Calu3 (cell line): Measurements from ENCODE around the gene TOGARAM2. TPM values are rescaled to one million over a fixed set of nuclear protein-coding genes. Genes with fewer than 3 reads are reported as not detected.
"Not testable (repeated sequence)": the region's sequence is repeated elsewhere in the genome, so short reads cannot be mapped to it uniquely, and the experiment has no call there.

Experiments
- BruUV-seq: library from RNA; stranded (reverse); fragments of 400-500 nt; replicated peaks from 2 replicates; lab custom pipeline; 2021; lab: Mats Ljungman, UMichigan
- CTCF ChIA-PET: fragments of 300-600 bp; sonication (Branson Sonifier 250); formaldehyde crosslinking; loops from one replicate; lab custom pipeline; 2022; ENCODE audit warnings: antibody characterized with exemption; lab: Charles Lee
- DNase-seq: peaks from one replicate; pipeline ENCODE4 v3.0.0; 2022
- H3K27ac Mint-ChIP-seq: one replicate; pipeline ENCODE4 v1.8.0; 2022; ENCODE audit warnings: mixed read lengths; ENCODE audit not compliant: unreplicated experiment
- H3K27me3 Mint-ChIP-seq: one replicate; pipeline ENCODE4 v1.8.0; 2022; ENCODE audit warnings: mixed read lengths; ENCODE audit not compliant: unreplicated experiment
- H3K36me3 Mint-ChIP-seq: one replicate; pipeline ENCODE4 v1.8.0; 2022; ENCODE audit warnings: mild to moderate bottlenecking, moderate library complexity, mixed read lengths; ENCODE audit not compliant: insufficient read depth, unreplicated experiment
- H3K4me1 Mint-ChIP-seq: one replicate; pipeline ENCODE4 v1.8.0; 2022; ENCODE audit warnings: mild to moderate bottlenecking, low read depth, mixed read lengths; ENCODE audit not compliant: unreplicated experiment
- H3K4me3 Mint-ChIP-seq: one replicate; pipeline ENCODE4 v1.8.0; 2022; ENCODE audit warnings: mild to moderate bottlenecking, low read depth, moderate library complexity, mixed read lengths; ENCODE audit not compliant: unreplicated experiment
- H3K9me3 Mint-ChIP-seq: one replicate; pipeline ENCODE4 v1.8.0; 2022; ENCODE audit warnings: low read depth, mixed read lengths; ENCODE audit not compliant: unreplicated experiment
- intact Hi-C: fragments of 100-400 bp; cut with micrococcal nuclease; formaldehyde crosslinking; loops from one replicate; pipeline ENCODE4 v1.10.0; 2022; ENCODE audit not compliant: unreplicated experiment
- total RNA-seq: library from RNA; stranded (reverse); gene quantifications from 2 replicates; pipeline ENCODE4 v1.2.3, GENCODE V29; 2022
- TF ChIP-seq, protein P1 (sequence below): fragments of 200-600 bp; IDR thresholded peaks from one replicate; pipeline ENCODE4 v1.8.0; 2022; ENCODE audit warnings: antibody characterized with exemption; ENCODE audit not compliant: unreplicated experiment

Gene TOGARAM2
- total RNA-seq, 1 experiment from 2014 or later: 0.85 TPM

DNA sequence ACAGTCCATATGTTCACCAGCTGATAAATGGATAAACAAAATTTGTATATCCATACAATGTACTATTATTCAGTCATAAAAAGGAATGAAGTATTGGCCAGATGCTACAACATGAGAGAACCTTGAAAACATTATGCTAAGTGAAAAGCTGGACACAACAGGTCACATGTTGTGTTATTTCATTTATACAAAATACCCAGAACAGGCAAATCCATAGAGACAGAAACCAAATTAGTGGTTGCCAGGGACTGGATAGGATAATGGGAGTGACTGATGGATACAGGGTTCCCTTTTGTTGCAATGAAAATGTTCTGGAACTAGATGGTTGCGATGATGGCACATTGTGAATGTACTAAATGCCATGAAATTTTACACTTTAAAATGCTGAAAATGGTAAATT lies 103.5 kb downstream of the TOGARAM2 start:
- Mint-ChIP-seq H3K4me3 (no peak overlapping the region), H3K27ac (no peak overlapping the region), H3K36me3 (no peaks in the 10 kb centered on the region), H3K27me3 (no peaks in the 10 kb centered on the region), H3K4me1 (peaks cover 11% of the 10 kb centered on the region), H3K9me3 (no peaks in the 10 kb centered on the region)
- CTCF ChIA-PET: no interaction called here
- intact Hi-C loops: no loop called here
- TF ChIP-seq, protein P1, sequence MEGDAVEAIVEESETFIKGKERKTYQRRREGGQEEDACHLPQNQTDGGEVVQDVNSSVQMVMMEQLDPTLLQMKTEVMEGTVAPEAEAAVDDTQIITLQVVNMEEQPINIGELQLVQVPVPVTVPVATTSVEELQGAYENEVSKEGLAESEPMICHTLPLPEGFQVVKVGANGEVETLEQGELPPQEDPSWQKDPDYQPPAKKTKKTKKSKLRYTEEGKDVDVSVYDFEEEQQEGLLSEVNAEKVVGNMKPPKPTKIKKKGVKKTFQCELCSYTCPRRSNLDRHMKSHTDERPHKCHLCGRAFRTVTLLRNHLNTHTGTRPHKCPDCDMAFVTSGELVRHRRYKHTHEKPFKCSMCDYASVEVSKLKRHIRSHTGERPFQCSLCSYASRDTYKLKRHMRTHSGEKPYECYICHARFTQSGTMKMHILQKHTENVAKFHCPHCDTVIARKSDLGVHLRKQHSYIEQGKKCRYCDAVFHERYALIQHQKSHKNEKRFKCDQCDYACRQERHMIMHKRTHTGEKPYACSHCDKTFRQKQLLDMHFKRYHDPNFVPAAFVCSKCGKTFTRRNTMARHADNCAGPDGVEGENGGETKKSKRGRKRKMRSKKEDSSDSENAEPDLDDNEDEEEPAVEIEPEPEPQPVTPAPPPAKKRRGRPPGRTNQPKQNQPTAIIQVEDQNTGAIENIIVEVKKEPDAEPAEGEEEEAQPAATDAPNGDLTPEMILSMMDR: no peak
- DNase-seq: no peak
- BruUV-seq: no TSS peak

DNA sequence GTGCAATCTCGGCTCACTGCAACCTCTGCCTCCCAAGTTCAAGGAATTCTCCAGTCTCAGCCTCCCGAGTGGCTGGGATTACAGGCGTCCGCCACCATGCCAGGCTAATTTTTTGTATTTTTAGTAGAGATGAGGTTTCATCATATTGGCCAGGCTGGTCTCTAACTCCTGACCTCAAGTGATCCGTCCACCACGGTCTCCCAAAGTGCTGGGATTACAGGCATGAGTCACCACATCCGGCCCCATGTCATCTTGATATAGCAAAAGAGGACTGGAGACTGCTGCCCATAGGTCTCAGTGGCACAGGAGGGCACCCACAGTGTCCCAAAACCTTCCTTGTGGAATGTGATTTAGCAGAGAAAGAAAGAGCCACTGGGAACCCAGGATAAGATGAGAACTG lies 109.2 kb downstream of the TOGARAM2 start:
- H3K27me3 Mint-ChIP-seq, H3K9me3 Mint-ChIP-seq, H3K36me3 Mint-ChIP-seq, BruUV-seq, intact Hi-C loops, H3K27ac Mint-ChIP-seq, H3K4me3 Mint-ChIP-seq, DNase-seq: not testable (repeated sequence)
- CTCF ChIA-PET: interaction anchor here (1.6 kb wide), 1 partner anchor 15 kb away, joined by 4 read pairs; no protein-coding TSS in a partner anchor
- peaks cover 11% of the 10 kb centered on the region for H3K4me1 Mint-ChIP-seq

DNA sequence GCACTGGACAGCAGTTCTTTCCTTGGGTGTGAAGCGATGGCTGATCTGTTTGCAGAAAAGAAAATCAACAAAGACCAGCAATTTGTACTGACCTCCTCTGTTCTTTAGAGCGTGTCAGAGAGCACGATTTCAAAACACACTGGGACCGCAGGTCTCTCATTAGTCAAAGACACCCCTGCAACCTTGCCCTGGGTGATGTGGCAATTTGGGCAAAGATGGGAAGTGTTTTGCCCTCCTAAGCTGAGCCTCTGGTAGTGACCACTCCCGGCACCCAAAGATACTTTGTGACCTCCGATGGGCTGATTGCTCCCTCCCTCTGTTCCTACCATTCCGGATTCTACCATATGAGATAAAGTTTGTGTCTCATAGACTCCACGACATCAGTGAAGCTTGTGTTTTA lies 115.9 kb downstream of the TOGARAM2 start:
- no peak overlapping the region for H3K27ac Mint-ChIP-seq
- no peak overlapping the region for H3K4me3 Mint-ChIP-seq
- intact Hi-C loops: no loop called here
- H3K36me3 Mint-ChIP-seq: no peaks in the 10 kb centered on the region
- TF ChIP-seq, protein P1: no peak
- peaks cover 7% of the 10 kb centered on the region for H3K4me1 Mint-ChIP-seq
- no peaks in the 10 kb centered on the region for H3K27me3 Mint-ChIP-seq
- no peak for DNase-seq
- CTCF ChIA-PET: no interaction called here
- peaks cover 4% of the 10 kb centered on the region for H3K9me3 Mint-ChIP-seq
- no TSS peak for BruUV-seq

DNA sequence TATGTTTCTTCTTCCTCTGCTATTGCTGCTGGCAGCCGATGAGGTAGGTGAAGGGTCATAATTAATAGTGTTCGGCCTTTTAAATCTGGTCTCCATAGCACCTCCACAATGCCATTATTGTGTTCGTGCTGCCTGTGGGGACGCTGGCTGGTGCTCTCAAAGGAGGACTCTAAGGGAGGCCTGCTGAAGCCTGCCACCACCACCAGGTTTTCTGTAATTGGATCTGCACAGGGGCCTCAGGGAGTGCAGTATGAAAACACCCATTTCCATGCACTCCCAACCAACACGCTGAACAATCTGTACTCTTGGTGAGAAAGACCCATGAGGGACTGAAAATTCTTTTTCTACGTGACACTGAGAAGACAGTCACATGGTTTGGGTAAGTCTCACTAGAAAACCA lies 116.5 kb downstream of the TOGARAM2 start:
- intact Hi-C loops: no loop called here
- Mint-ChIP-seq H3K36me3 (no peaks in the 10 kb centered on the region), H3K9me3 (peaks cover 4% of the 10 kb centered on the region), H3K27me3 (no peaks in the 10 kb centered on the region), H3K4me3 (no peak overlapping the region), H3K27ac (no peak overlapping the region), H3K4me1 (peaks cover 8% of the 10 kb centered on the region)
- CTCF ChIA-PET: no interaction called here
- BruUV-seq: no TSS peak
- TF ChIP-seq, protein P1: no peak
- DNase-seq: no peak

DNA sequence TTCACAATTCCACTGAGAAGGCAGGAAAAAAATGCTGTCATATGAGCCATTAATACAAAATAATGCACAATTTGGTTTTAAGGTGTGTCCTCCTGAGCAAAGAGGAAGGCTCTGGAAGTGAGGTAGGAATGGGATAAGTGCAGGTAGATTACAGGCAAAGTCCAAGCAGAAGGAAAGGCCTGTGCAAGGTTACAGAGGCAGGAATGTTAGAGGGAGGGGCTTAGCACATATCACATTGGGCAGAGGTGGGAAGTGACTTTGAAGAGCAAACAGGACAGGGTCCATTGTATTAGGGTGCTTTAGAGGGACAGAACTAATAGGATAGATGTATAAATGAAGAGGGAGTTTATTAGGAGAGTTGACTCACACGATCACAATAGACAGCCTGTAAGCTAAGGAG lies 119.5 kb downstream of the TOGARAM2 start:
- TF ChIP-seq, protein P1: no peak
- H3K36me3 Mint-ChIP-seq: no peaks in the 10 kb centered on the region
- no peak for DNase-seq
- H3K27ac Mint-ChIP-seq: no peak overlapping the region
- CTCF ChIA-PET: no interaction called here
- intact Hi-C loops: no loop called here
- peaks cover 4% of the 10 kb centered on the region for H3K9me3 Mint-ChIP-seq
- BruUV-seq: no TSS peak
- no peak overlapping the region for H3K4me3 Mint-ChIP-seq
- H3K4me1 Mint-ChIP-seq: peaks cover 35% of the 10 kb centered on the region
- H3K27me3 Mint-ChIP-seq: no peaks in the 10 kb centered on the region

Other genes starting within 250 kb of the TOGARAM2 start
- 218 and 235 TPM in 2 replicates for gene PPP1CB, start 229.5 kb upstream of the TOGARAM2 start, total RNA-seq
- 1.2 and 2.0 TPM in 2 replicates for gene SPDYA, start 170.5 kb upstream of the TOGARAM2 start, total RNA-seq
- 17.0 and 18.1 TPM in 2 replicates for gene TRMT61B, start 111.0 kb upstream of the TOGARAM2 start, total RNA-seq
- 84.4 and 85.6 TPM in 2 replicates for gene WDR43, start 86.6 kb upstream of the TOGARAM2 start, total RNA-seq
- not detected in 2 replicates for gene PCARE, start 93.2 kb downstream of the TOGARAM2 start, total RNA-seq
- 136 and 184 TPM in 2 replicates for gene CLIP4, start 134.1 kb downstream of the TOGARAM2 start, total RNA-seq